ENCODE measurements around the gene FHOD1. TPM values are rescaled to one million over a fixed set of nuclear protein-coding genes. Genes with fewer than 3 reads are reported as not detected.

The FHOD1 gene
- 10 to 100 TPM; 12.0 to 32.3 TPM for total RNA-seq

GRCh38 chr16:67247192-67248072 lies at the start of gene FHOD1:
Gene FHOD1 (minus strand): TSS chr16:67247481. CDS start chr16:67247410, 71 bp downstream.

GRCh38 chr16:67279296-67280089 lies 32.2 kb upstream of the FHOD1 start, which contains the start of gene PLEKHG4:
Gene PLEKHG4 (plus strand): TSS chr16:67279532. CDS start chr16:67280045, 513 bp downstream.

GRCh38 chr16:67248401-67249177 lies 1.3 kb upstream of the FHOD1 start, which contains the start of gene SLC9A5:
Gene SLC9A5 (plus strand): TSS chr16:67248979. CDS start chr16:67249015, 36 bp downstream.

GRCh38 chr16:67226804-67227566 lies 20.3 kb downstream of the FHOD1 start, which contains the start of gene TMEM208:
Gene TMEM208 (plus strand): TSS chr16:67227130. CDS start chr16:67227219, 89 bp downstream.

GRCh38 chr16:67199011-67199807 lies 48.1 kb downstream of the FHOD1 start, which contains the start of gene ELMO3:
Gene ELMO3 (plus strand): TSS chr16:67199131. CDS start chr16:67199327, 196 bp downstream.

GRCh38 chr16:67191995-67192681 lies 55.1 kb downstream of the FHOD1 start, which contains the start of gene E2F4:
Gene E2F4 (plus strand): TSS chr16:67192155. CDS start chr16:67192228, 73 bp downstream.

GRCh38 chr16:67190041-67190440 lies 57.2 kb downstream of the FHOD1 start, which contains the start of gene EXOC3L1:
Gene EXOC3L1 (minus strand): TSS chr16:67190136. CDS start chr16:67189676, 460 bp downstream.

GRCh38 chr16:67183627-67184452 lies 63.4 kb downstream of the FHOD1 start, which contains the start of gene MATCAP1:
Gene MATCAP1 (minus strand): TSS chr16:67183963. CDS start chr16:67180610, 3,353 bp downstream.

Small RNA genes within 50 kb of the gene (small RNA-seq; reads per million reads assigned to genes)
- gene MIR328 = 2.7 to 5.8 reads per million in 2 donors

Other genes starting within 250 kb of the FHOD1 start
- 100 to 1,000 TPM in 1 of 2 donors, 10 to 100 TPM in 1; 81.2 to 118 TPM for gene CBFB, start 218.3 kb downstream of the FHOD1 start, total RNA-seq
- 10 to 100 TPM; 16.5 to 17.3 TPM for gene PHAF1, start 137.5 kb downstream of the FHOD1 start, total RNA-seq
- 10 to 100 TPM; 11.3 to 14.8 TPM for gene B3GNT9, start 96.5 kb downstream of the FHOD1 start, total RNA-seq
- 10 to 100 TPM; 23.1 to 24.0 TPM for gene TRADD, start 87.6 kb downstream of the FHOD1 start, total RNA-seq
- gene FBXL8, start 87.5 kb downstream of the FHOD1 start, total RNA-seq = 10 to 100 TPM; 11.3 to 13.8 TPM
- 10 to 100 TPM; 27.6 to 66.4 TPM for gene HSF4, start 82.7 kb downstream of the FHOD1 start, total RNA-seq
- 10 to 100 TPM; 11.7 to 13.3 TPM for gene NOL3, start 76.9 kb downstream of the FHOD1 start, total RNA-seq
- gene MATCAP1, start 63.5 kb downstream of the FHOD1 start, total RNA-seq = 10 to 100 TPM; 16.0 to 16.2 TPM
- not detected for gene EXOC3L1, start 57.3 kb downstream of the FHOD1 start, total RNA-seq
- gene E2F4, start 55.3 kb downstream of the FHOD1 start, total RNA-seq = 10 to 100 TPM; 54.0 to 81.6 TPM
- gene ELMO3, start 48.4 kb downstream of the FHOD1 start, total RNA-seq = under 1 TPM; under 0.01 to 0.33 TPM
- 10 to 100 TPM; 27.6 to 28.9 TPM for gene TMEM208, start 20.4 kb downstream of the FHOD1 start, total RNA-seq
- gene SLC9A5, start 1.5 kb upstream of the FHOD1 start, total RNA-seq = under 1 TPM; 0.67 to 0.69 TPM
- gene PLEKHG4, start 32.1 kb upstream of the FHOD1 start, total RNA-seq = 10 to 100 TPM in 1 of 2 donors, 1 to 10 TPM in 1; 8.7 to 23.1 TPM
- under 1 TPM in 1 of 2 donors, not detected in 1; 0.33 TPM for gene KCTD19, start 79.3 kb upstream of the FHOD1 start, total RNA-seq
- gene LRRC36, start 79.3 kb upstream of the FHOD1 start, total RNA-seq = under 1 TPM in 1 of 2 donors, not detected in 1; 0.34 TPM
- under 1 TPM in 1 of 2 donors, not detected in 1; under 0.01 TPM for gene TPPP3, start 146.0 kb upstream of the FHOD1 start, total RNA-seq
- gene ZDHHC1, start 169.0 kb upstream of the FHOD1 start, total RNA-seq = 1 to 10 TPM; 5.0 to 10.0 TPM
- gene HSD11B2, start 183.6 kb upstream of the FHOD1 start, total RNA-seq = under 1 TPM in 1 of 2 donors, not detected in 1; 0.33 TPM
- gene ATP6V0D1, start 233.7 kb upstream of the FHOD1 start, total RNA-seq = 100 to 1,000 TPM; 213 to 301 TPM
- not detected for gene AGRP, start 236.1 kb upstream of the FHOD1 start, total RNA-seq